Measurements from ENCODE around the gene ANKRD39.

The ANKRD39 gene

GRCh38 chr2:96853321-96853720 lies 4.5 kb downstream of the ANKRD39 start:
- no peak for DNase-seq (ENCODE audit: low read depth in 2 of 2)

- no peak for DNase-seq (ENCODE audit: low read depth in 2 of 2)
Observed at GRCh38 chr2:96852667-96853066, 5.1 kb downstream of the ANKRD39 start.

- DNase-seq (ENCODE audit: low read depth in 2 of 2), result no peak
Observed at GRCh38 chr2:96848264-96848663, 9.6 kb downstream of the ANKRD39 start.

- DNase-seq (ENCODE audit: low read depth in 2 of 2), result no peak
Observed at GRCh38 chr2:96847586-96847985, 10.2 kb downstream of the ANKRD39 start.

DNA sequence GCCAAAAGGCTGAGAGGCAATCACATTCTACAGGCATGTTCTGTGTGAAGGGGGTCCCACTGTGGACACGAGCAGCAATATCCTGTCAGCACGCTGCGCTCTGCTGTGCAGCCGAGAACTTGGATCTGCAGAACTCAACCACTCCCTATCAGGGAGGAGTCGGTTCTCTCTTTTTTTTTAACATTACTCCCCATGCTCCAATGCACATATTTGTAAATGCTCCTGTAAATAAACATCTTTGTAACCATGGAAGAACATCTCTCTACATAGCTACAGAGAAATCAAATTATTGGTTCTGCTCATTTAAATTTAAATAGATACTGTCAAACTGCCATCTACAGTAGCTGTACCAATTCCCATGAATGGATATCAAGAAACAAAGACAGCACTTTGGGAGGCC lies 11.0 kb downstream of the ANKRD39 start:
- DNase-seq (ENCODE audit: low read depth in 2 of 2), result no peak

DNA sequence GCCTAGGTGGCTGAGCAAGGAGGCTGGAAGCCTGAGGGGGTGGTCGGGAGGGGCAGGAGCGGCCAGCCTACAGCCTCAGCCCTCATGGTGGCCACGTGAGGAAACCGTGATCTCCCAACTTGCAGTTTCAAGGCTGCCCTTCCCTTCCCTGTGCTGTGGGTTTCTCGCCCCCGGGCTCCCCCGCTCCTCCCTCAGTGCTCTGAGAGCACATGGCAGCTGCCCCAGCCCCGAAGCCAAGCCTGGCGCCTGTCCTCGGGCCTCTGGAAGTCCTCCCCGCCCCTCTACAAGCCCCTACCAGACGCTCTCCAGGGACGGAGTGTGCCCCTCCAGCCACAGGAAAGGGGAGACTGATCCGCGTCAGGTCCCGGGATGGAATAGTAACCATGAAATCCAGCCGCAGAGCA lies 13.4 kb downstream of the ANKRD39 start:
- no peak for DNase-seq (ENCODE audit: low read depth in 2 of 2)

DNA sequence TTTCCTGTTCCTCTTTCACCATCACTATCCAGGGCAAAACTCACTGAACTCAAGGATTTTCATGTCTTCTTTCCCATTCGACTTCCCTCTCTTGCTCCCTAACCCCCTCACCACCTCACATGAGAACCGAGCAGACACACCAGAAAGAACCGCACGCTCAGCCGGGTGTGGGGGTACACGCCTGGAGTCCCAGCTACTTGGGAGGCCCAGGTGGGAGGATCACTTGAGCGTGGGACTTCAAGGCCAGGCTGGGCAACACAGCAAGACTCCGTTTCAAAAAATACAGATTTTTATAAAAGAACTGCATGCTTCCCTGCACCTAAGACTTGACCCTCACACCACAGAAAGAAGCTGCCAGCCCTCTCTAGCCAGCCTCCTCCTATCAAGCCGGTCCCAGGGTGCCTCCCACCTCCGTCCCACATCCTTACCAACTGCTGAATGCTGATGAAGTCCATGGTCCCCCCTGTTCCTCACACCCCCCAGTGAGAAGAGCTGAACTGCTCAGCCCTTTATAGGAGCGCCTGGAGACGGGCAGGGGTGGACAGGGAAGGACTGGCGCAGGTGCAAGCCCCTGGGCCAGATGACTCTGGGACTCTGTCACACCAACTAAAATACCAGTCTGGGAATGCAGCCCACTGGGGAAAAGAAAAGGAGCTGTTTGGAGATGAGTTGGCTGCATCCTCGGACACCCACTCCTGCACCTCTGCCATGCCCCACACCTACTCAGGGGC lies 14.1 kb downstream of the ANKRD39 start, which contains the start of gene ANKRD23:
ANKRD23 (minus strand) TSS at position 484 of the 731 bp plus-strand sequence; CDS start at position 455, 29 bp downstream.
- no peak for DNase-seq (ENCODE audit: low read depth in 2 of 2)

- no peak for DNase-seq (ENCODE audit: low read depth in 2 of 2)
Observed at GRCh38 chr2:96842600-96842999, 15.2 kb downstream of the ANKRD39 start.

DNA sequence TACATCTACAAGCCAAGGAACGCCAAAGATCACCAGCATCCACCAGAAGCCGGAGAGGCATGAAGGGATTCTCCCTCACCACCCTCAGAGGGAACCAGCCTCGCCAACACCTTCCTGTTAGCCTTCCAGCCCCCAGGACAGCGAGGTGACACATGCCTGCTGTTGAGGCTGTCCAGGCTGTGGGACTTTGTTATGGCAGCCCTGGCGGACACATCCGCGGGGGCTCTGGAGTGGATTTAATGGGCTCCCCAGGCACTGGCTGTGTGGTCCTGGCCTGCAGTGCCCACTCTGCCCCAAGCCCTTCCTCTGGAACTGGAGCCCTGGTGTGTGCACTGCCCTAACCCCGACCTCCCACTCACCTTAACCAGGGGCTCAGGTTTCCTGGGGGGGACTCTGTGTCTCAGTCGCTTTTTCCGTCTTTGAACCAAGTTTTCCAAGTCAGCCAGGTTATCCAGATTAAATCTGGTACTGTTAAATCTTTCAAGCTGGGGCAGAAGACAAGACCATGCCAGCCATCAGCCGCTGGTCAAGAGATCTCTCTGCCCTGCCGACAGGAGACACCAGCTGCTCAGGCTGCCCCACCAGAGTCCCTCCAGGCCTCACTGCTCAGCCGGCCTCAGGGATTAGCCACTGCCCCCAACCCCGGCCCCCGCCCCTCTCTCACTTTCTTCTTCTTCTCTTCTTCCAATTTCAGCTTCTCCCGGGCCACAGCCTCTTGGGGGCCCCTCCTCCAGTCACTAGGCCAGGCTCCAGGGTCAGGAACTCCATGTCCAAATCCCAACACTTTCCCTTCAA lies 15.9 kb downstream of the ANKRD39 start:
- DNase-seq (ENCODE audit: low read depth in 2 of 2), result no peak

DNA sequence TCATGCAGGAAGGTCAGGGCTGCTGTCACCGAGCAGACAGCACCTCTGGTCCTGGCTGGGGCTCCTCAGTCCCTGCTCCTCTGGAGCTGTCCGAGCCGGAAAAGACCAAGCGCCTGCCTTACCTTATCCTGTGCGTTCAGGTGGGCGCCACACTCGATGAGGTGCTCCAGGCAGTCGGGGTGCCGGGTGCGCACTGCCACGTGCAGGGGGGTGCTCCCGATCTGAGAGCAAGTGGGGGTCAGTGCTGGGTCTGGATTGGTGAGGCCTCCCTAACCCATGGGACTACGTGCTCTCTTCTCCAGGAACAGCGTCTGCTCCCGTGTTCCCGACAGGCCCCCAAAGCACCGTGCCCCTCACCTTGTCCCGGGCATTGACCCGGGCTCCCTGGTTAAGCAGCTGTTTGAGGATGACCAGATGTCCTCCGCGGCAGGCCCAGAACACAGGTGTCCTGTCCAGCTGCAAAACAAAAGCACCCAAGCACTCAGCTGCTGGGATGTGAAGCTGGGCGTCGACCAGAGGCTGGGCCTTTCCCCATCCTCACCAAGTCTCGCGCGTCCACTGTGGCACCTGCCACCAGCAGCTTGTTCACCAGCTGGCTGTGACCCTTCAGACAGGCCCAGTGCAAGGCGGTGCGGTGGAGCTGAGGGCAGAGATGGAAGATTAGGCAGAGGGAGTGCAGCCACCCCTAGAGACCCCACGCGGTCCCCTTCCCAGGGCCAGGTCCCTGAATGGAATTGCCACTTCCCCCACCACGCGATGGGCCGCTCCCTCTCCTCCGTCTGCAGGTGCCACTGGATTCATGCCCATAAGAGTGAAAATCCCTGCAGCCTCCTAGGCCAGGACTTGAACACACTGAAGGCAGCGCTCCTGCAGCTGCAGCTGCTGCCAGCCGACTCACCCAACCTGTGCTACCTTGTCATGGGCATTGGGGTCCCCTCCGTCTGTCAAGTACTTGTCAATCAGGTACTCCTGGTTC lies 17.7 kb downstream of the ANKRD39 start:
- DNase-seq (ENCODE audit: low read depth in 2 of 2), result no peak

DNA sequence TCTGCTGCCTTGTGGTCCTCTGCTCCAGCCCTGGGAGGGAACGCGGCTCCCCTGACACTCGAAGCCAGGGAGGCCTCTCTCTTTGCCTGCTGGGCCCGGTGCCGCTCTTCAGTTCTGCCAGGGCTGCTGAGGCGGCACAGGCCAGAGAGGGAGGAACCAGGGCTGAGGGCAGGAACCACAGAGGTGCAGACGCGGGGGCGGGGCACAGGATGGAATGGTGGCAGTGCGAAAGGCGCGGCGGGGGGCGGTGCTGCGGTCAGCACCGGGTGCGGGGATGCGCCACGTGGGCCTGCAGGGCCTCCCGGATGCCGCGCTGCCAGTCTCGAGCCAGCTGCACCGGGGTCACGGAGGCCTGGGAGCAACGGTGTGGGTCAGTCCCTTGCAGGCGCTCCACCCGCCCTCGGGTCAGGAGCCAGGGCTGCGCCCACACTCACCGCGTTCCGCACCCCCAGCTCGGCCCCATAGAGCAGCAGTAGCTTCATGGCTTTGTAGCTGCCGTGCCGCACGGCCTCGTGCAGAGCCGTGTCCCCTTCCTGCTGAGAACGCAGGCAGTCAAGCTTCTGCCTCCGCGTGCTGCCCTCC lies 18.4 kb downstream of the ANKRD39 start:
- DNase-seq (ENCODE audit: low read depth in 2 of 2), result peak; percentile 65 to 72

DNA sequence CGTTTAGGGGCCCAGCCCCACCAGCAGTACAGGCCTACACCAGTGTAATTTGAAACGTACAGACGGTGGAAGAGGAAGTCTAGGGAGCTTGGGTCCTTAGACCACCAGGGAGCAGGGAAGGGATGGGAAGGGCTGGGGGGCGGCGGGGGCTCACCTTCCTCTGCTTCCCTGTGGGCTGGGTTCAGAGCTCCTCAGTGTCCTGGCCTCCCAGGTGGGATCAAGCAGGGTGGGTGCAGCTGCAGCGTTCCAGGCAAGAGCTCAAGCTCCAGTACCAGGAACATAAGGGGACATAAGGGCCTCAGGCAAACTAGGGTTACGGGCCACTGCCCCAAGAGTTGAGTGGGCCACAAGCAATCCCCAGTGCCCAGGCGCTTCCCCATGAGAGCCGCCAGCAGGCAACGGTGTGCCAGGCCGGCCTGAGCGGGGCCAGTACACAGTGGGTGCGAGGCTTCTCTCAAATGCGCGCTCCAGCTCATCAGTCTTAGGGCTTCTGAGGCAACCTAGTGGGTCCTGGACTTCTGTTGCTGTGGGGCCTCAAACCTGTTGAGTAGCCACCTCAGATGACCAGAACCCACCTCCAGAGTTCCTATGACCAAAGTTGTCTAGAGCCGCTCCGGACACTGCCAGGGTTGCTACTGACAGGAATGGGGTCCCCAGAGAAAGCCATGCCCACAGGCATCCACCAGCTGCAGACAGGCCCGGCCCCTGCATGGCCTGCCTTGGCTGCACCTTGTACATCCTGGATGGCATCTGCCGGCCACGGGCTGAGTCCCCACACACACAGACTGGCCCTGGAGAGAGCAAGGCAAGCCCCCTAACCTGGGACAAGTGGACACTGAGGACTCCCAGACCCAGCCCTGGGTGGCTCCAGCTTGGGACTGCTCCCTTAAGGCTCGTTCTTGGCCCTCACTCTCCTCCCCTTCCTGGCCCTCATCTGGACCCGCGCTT lies 19.2 kb downstream of the ANKRD39 start:
- no peak for DNase-seq (ENCODE audit: low read depth in 2 of 2)

- no peak for DNase-seq (ENCODE audit: low read depth in 2 of 2)
Observed at GRCh38 chr2:96837575-96837974, 20.2 kb downstream of the ANKRD39 start.

- no peak for DNase-seq (ENCODE audit: low read depth in 2 of 2)
Observed at GRCh38 chr2:96835830-96836229, 22.0 kb downstream of the ANKRD39 start.

GRCh38 chr2:96832754-96833507 lies 24.9 kb downstream of the ANKRD39 start:
- no peak for DNase-seq (ENCODE audit: low read depth in 2 of 2)

GRCh38 chr2:96832408-96832753 lies 25.4 kb downstream of the ANKRD39 start:
- DNase-seq (ENCODE audit: low read depth in 2 of 2), result no peak

DNA sequence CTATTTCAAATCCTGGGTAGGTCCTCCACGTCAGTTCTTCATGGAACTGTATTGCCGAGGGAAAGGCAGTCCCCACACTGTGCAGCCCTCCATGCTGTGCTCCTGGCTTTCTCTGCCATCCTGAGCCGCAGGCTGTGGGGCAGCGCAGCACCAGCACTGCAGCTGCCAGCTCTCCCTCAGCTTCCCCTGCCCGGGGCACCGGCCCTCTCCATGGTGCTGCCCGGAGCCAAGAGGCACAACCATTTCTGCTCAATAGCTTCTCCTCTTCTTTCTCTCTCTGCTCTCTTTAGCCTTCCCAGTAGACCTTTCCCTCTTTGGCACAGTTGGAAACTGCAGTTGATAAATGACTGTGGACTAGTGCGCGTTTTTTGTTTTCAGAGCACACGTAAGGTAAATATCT lies 26.1 kb downstream of the ANKRD39 start:
- DNase-seq (ENCODE audit: low read depth in 2 of 2), result no peak

GRCh38 chr2:96830044-96830562 lies 27.7 kb downstream of the ANKRD39 start:
- no peak for DNase-seq (ENCODE audit: low read depth in 2 of 2)

- no peak for DNase-seq (ENCODE audit: low read depth in 2 of 2)
Observed at GRCh38 chr2:96828874-96829273, 28.9 kb downstream of the ANKRD39 start.

- DNase-seq (ENCODE audit: low read depth in 2 of 2), result no peak
Observed at GRCh38 chr2:96828436-96828835, 29.4 kb downstream of the ANKRD39 start.
